Panc1 (cell line): ENCODE results near the gene PGM5. TPM values are rescaled to one million over a fixed set of nuclear protein-coding genes. Genes with fewer than 3 reads are reported as not detected.

Experiments used
- ATAC-seq: fragments of 200-7000 bp; cut with Tn5 transposase; 2 replicates; pipeline ENCODE4 v1.9.1; 2020; ENCODE audit warnings: mild to moderate bottlenecking, moderate library complexity
- BruUV-seq: library from RNA; stranded (reverse); fragments of 400-500 nt; replicated peaks from 2 replicates; lab custom pipeline; 2021; lab: Mats Ljungman, UMichigan
- CTCF ChIA-PET: fragments of 300-600 bp; sonication (Branson Sonifier 250); formaldehyde crosslinking; loops from one replicate; lab custom pipeline; 2022; ENCODE audit warnings: antibody characterized with exemption; lab: Charles Lee
- POLR2A ChIA-PET: fragments of 300-600 bp; sonication (Branson Sonifier 250); formaldehyde crosslinking; loops from one replicate; lab custom pipeline; 2022; ENCODE audit warnings: antibody characterized with exemption; lab: Charles Lee
- DNase-seq: peaks from one replicate; pipeline ENCODE4 v3.0.0-alpha.2; 2010; ENCODE audit warnings: low read depth, low spot score
- H3K27ac ChIP-seq: 2 replicates; pipeline ENCODE4 v1.5.1; 2011; ENCODE audit warnings: mild to moderate bottlenecking, low read length, inconsistent platforms
- H3K27me3 ChIP-seq: fragments of 200-500 bp; sonication (Bioruptor generic); 2 replicates; pipeline ENCODE4 v1.6.0; 2014; ENCODE audit warnings: low read length, inconsistent platforms; ENCODE audit not compliant: control insufficient read depth, insufficient read depth
- H3K36me3 ChIP-seq: fragments of 200-500 bp; sonication (Bioruptor generic); 2 replicates; pipeline ENCODE4 v1.5.1; 2014; ENCODE audit warnings: inconsistent platforms, mild to moderate bottlenecking, low read length, moderate library complexity; ENCODE audit not compliant: control insufficient read depth, insufficient read depth
- H3K4me1 ChIP-seq: 2 replicates; pipeline ENCODE4 v1.5.1; 2011; ENCODE audit warnings: inconsistent platforms, mild to moderate bottlenecking, low read length, moderate library complexity; ENCODE audit not compliant: control insufficient read depth, insufficient read depth
- H3K4me3 ChIP-seq, 2 experiments: 2 replicates each; pipeline ENCODE4 v1.5.1; 2011 to 2012; ENCODE audit warnings: low read depth in 2 of 2, low read length in 2 of 2, mild to moderate bottlenecking in 2 of 2, inconsistent platforms in 1 of 2, moderate library complexity in 1 of 2
- H3K9me3 ChIP-seq: fragments of 200-500 bp; sonication (Bioruptor generic); 2 replicates; pipeline ENCODE4 v1.5.1; 2014; ENCODE audit warnings: low read depth, mild to moderate bottlenecking, inconsistent platforms, low read length, moderate library complexity; ENCODE audit not compliant: control insufficient read depth, insufficient read depth
- POLR2AphosphoS5 ChIP-seq: IDR thresholded peaks from 2 replicates; pipeline ENCODE4 v1.6.1; 2012; ENCODE audit warnings: mild to moderate bottlenecking, low read depth, low read length, moderate library complexity
- SIN3A ChIP-seq: IDR thresholded peaks from 2 replicates; pipeline ENCODE4 v1.6.1; 2012; ENCODE audit warnings: low read depth, mild to moderate bottlenecking, low read length, moderate library complexity, borderline replicate concordance; ENCODE audit not compliant: insufficient read depth
- TCF7L2 ChIP-seq: IDR thresholded peaks from 2 replicates; pipeline ENCODE4 v1.6.1; 2011; ENCODE audit warnings: mild to moderate bottlenecking, low read depth, low read length, inconsistent platforms
- in situ Hi-C: cut with HindIII; loops from 2 replicates; pipeline ENCODE4 v1.10.0; 2016; ENCODE audit warnings: low sequenced_read_pairs, low pct_unique_long_range_greater_than_20kb
- intact Hi-C: fragments of 100-400 bp; cut with micrococcal nuclease; formaldehyde crosslinking; loops from one replicate; pipeline ENCODE4 v1.10.0; 2022; ENCODE audit not compliant: unreplicated experiment
- total RNA-seq: library from RNA; stranded (reverse); gene quantifications from one replicate; pipeline ENCODE4 v1.2.1, GENCODE V29; 2021; ENCODE audit not compliant: unreplicated experiment
- TF ChIP-seq, protein P1 (sequence below), 2 experiments: IDR thresholded peaks; 2 replicates each; pipeline ENCODE4 v1.6.1; 2011 to 2012; ENCODE audit warnings: low read depth in 2 of 2, control low read depth in 1 of 2, low read length in 1 of 2, mild to moderate bottlenecking in 1 of 2, moderate library complexity in 1 of 2; ENCODE audit not compliant: insufficient read depth in 1 of 2
- TF ChIP-seq, protein P2 (sequence below): fragments of 450-650 bp; IDR thresholded peaks from 2 replicates; pipeline ENCODE4 v1.5.1; 2017; ENCODE audit warnings: mild to moderate bottlenecking

The PGM5 gene
- total RNA-seq, 1 experiment from 2014 or later, result 0.21 TPM

DNA sequence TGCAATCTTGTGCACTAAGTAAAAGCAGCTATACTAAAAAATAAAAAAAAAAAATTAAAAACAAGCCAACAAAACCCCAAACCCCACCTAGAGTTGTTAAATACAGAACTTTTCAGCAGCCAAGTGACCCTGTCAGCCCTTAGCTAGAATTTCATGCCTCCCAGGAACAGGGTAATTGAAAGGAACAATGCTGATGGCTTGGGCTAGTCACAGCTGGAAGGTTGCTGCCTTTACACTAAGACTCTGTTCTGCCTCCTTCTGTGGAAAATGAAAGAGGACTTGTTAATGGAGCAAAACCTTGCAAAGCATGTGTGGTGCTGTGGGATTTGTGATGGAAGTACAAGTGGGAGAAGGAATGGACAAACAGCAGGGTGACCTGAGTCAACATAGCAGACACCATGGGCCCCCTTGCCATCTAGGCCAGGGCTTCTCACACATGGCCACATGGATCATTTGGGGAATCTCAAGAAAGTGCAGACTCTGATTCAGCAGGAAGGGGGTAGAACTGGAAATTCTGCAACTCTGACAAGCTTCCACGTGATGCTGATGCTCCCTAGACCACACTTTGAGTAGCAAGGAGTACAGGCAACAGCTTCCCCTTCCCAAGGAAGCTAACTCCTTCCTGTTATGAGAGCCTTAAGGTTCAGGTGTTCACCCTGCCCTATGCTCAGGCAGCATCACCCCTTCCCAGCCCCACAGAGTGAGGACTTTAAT is 199.2 kb downstream of the PGM5 start:
- CTCF ChIA-PET, result no interaction called here
- in situ Hi-C loops, result no loop called here
- no peaks in the 10 kb centered on the region for H3K4me1 ChIP-seq
- DNase-seq (no peak), ATAC-seq (no peak)
- POLR2A ChIA-PET, result no interaction called here
- no peak overlapping the region for H3K27ac ChIP-seq
- TF ChIP-seq TCF7L2 (no peak), POLR2AphosphoS5 (no peak), SIN3A (no peak)
- TF ChIP-seq, protein P1, sequence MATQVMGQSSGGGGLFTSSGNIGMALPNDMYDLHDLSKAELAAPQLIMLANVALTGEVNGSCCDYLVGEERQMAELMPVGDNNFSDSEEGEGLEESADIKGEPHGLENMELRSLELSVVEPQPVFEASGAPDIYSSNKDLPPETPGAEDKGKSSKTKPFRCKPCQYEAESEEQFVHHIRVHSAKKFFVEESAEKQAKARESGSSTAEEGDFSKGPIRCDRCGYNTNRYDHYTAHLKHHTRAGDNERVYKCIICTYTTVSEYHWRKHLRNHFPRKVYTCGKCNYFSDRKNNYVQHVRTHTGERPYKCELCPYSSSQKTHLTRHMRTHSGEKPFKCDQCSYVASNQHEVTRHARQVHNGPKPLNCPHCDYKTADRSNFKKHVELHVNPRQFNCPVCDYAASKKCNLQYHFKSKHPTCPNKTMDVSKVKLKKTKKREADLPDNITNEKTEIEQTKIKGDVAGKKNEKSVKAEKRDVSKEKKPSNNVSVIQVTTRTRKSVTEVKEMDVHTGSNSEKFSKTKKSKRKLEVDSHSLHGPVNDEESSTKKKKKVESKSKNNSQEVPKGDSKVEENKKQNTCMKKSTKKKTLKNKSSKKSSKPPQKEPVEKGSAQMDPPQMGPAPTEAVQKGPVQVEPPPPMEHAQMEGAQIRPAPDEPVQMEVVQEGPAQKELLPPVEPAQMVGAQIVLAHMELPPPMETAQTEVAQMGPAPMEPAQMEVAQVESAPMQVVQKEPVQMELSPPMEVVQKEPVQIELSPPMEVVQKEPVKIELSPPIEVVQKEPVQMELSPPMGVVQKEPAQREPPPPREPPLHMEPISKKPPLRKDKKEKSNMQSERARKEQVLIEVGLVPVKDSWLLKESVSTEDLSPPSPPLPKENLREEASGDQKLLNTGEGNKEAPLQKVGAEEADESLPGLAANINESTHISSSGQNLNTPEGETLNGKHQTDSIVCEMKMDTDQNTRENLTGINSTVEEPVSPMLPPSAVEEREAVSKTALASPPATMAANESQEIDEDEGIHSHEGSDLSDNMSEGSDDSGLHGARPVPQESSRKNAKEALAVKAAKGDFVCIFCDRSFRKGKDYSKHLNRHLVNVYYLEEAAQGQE (IDR thresholded peaks at IDR 0.05; ENCODE audit: insufficient read depth in 1 of 2, low read depth in 2 of 2, low read length in 1 of 2), result no peak
- TF ChIP-seq, protein P2, sequence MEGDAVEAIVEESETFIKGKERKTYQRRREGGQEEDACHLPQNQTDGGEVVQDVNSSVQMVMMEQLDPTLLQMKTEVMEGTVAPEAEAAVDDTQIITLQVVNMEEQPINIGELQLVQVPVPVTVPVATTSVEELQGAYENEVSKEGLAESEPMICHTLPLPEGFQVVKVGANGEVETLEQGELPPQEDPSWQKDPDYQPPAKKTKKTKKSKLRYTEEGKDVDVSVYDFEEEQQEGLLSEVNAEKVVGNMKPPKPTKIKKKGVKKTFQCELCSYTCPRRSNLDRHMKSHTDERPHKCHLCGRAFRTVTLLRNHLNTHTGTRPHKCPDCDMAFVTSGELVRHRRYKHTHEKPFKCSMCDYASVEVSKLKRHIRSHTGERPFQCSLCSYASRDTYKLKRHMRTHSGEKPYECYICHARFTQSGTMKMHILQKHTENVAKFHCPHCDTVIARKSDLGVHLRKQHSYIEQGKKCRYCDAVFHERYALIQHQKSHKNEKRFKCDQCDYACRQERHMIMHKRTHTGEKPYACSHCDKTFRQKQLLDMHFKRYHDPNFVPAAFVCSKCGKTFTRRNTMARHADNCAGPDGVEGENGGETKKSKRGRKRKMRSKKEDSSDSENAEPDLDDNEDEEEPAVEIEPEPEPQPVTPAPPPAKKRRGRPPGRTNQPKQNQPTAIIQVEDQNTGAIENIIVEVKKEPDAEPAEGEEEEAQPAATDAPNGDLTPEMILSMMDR, result no peak
- H3K36me3 ChIP-seq, result no peaks in the 10 kb centered on the region
- no peaks in the 10 kb centered on the region for H3K9me3 ChIP-seq
- no peak overlapping the region for H3K4me3 ChIP-seq
- H3K27me3 ChIP-seq, result no peaks in the 10 kb centered on the region
- no TSS peak for BruUV-seq
- intact Hi-C loops, result no loop called here

DNA sequence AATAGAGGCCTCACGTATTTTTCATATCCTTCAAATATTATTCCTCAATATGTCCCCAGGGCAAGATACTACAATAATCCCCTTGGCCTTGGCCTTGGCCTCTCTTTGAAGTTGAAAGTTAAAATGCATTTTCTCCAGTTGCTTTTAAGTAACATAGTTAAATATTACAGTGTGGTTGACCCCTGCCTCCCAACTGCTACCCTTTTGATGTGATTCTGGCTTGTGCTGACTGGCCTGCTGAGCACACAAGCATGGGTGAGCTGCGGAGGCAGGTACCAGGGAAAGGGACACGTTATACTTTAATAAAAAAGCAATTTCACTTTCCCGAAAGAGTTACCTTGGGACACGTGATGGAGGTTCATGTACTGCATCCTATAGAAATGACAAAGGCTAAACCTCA is 202.1 kb downstream of the PGM5 start:
- DNase-seq (no peak), ATAC-seq (no peak)
- POLR2A ChIA-PET, result no interaction called here
- in situ Hi-C loops (no loop called here), intact Hi-C loops (no loop called here)
- BruUV-seq, result no TSS peak
- Histone ChIP-seq H3K4me1 (no peaks in the 10 kb centered on the region), H3K27me3 (no peaks in the 10 kb centered on the region), H3K9me3 (no peaks in the 10 kb centered on the region), H3K27ac (no peak overlapping the region), H3K4me3 (no peak overlapping the region), H3K36me3 (no peaks in the 10 kb centered on the region)
- CTCF ChIA-PET, result interaction anchor here (0.6 kb wide), 1 partner anchor 216 kb away, joined by 3 read pairs; no protein-coding TSS in a partner anchor
- TF ChIP-seq, protein P2, result no peak
- no peak for TF ChIP-seq TCF7L2
- TF ChIP-seq SIN3A, result no peak
- no peak for TF ChIP-seq POLR2AphosphoS5
- TF ChIP-seq, protein P1 (IDR thresholded peaks at IDR 0.05; ENCODE audit: insufficient read depth in 1 of 2, low read depth in 2 of 2, low read length in 1 of 2), result no peak
